Astrocyte of the cerebellum (primary cell): ENCODE measurements around the gene SERPINH1.

Source experiments
- DNase-seq: peaks from one replicate; pipeline ENCODE4 v3.0.0-alpha.2; 2011; ENCODE audit warnings: low read depth
- H3K4me3 ChIP-seq: 2 replicates; pipeline ENCODE4 v1.5.1; 2011; ENCODE audit warnings: mild to moderate bottlenecking, low read depth, low read length, moderate library complexity
- in situ Hi-C: cut with HindIII; loops from 2 replicates; pipeline ENCODE4 v1.10.0; 2017; ENCODE audit warnings: low sequenced_read_pairs
- TF ChIP-seq, protein P1 (sequence below): IDR thresholded peaks from 2 replicates; pipeline ENCODE4 v1.5.1; 2012; ENCODE audit warnings: low read length, low read depth, moderate library complexity, mild to moderate bottlenecking; ENCODE audit errors: missing control alignments

SERPINH1 gene

DNA sequence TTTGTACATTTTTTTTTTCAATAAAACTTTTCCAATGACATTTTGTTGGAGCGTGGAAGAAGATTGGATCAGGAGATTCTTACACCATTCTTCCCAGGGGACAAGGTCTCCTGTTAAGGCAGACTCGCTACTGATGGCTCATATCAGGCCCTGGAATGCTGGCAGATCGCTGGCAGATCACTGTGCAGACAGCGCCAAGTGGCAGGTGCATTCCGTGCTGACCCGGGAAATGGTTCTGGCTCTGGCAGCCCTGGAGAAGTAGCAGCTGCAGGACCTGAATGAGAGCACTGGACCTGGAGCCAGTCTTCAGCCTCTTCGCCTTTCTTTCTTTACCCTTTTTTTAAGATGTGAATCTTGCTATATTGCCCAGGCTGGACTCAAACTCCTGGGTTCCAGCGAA is 10.7 kb downstream of the SERPINH1 start:
- H3K4me3 ChIP-seq = no peak overlapping the region
- DNase-seq = no peak
- in situ Hi-C loops = loop anchor here (5.0 kb wide), 1 partner anchor 50 kb away; no protein-coding TSS in a partner anchor
- TF ChIP-seq, protein P1, sequence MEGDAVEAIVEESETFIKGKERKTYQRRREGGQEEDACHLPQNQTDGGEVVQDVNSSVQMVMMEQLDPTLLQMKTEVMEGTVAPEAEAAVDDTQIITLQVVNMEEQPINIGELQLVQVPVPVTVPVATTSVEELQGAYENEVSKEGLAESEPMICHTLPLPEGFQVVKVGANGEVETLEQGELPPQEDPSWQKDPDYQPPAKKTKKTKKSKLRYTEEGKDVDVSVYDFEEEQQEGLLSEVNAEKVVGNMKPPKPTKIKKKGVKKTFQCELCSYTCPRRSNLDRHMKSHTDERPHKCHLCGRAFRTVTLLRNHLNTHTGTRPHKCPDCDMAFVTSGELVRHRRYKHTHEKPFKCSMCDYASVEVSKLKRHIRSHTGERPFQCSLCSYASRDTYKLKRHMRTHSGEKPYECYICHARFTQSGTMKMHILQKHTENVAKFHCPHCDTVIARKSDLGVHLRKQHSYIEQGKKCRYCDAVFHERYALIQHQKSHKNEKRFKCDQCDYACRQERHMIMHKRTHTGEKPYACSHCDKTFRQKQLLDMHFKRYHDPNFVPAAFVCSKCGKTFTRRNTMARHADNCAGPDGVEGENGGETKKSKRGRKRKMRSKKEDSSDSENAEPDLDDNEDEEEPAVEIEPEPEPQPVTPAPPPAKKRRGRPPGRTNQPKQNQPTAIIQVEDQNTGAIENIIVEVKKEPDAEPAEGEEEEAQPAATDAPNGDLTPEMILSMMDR = no peak

DNA sequence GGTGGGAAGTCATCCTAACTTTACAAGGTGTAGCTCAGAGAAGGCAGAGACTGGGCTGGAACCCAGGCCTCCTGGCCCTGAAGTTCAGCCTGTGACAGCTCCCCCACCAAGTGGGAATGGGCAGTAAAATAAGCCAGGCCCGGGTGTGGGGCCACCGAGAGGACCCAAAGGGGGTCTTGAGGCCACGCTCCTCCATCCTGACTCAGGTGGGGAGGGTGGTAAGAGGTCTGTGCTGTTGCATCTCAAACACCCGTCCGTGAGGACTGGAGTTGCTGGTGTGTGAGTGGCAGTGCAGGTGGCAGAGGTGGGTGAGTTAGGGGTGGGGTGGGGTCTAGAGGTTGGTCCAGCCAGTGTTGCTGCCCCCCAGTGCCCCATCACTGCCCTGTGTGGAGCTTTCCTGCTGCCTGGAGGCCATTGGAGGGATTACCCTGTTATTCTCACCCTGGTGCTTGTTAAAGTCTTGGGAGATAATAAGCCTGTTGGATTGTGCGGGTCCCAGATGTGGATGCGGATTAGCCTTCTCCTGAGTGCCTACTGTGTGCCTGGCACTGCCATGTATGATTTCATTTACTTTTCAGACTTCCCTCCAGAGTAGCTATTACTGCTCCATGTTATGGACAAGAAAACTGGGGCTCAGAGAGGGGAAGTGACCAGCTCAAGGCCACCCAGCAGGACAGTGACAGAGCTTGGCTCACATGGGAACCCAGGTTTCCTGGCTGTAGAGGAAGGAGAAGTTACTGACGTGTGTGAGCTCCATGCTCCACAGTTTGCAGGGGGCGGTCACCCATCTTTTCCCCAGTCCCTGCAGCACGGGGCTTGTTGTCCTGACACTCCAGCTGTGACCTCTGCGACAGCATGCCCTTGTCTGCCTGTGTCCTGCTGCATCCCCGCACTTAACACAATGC is 12.9 kb downstream of the SERPINH1 start:
- TF ChIP-seq, protein P1 = peak; percentile 36
- DNase-seq = no peak
- H3K4me3 ChIP-seq = no peak overlapping the region
- in situ Hi-C loops = loop anchor here (5.0 kb wide), 1 partner anchor 53 kb away; no protein-coding TSS in a partner anchor

DNA sequence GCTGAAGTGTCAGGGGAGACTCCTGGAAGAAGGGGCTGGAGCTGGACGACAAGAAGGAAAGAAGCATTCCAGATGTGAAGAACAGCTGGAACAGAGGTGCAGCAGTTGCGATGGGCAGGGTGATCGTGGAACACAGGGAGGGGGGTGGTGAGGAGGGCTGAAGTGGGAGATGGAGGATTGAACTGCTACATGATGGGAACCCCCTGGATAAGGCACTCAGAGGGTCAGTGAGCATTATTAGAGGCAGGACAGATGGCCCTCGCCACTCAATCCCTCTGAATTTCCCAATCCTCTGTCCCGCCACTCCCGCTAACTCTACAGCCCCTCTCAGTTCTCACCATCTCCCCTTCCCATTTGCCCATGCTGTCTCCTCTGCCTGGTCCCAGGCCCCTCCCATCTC is 14.0 kb downstream of the SERPINH1 start:
- in situ Hi-C loops = no loop called here
- TF ChIP-seq, protein P1 = no peak
- H3K4me3 ChIP-seq = no peak overlapping the region
- no peak for DNase-seq

DNA sequence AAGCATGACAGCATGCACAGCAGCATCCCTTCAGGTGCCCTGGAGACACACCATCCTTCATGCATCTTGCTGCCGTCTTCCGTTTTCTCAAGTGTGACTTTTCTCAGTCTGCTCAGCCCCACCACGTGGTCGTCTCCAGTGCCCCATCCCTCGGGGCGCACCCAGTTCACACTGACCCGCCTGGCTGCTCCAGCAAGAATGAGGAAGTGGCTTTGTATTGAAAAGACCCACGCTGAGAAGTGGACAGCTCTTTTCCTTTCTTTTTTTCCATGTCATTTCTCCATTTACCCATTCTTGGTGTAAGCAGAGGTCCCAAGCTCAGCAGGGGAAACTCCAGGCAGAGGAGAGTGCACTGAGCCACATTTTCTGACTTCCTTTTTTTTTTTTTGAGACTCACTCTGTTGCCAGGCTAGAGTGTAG is 14.5 kb downstream of the SERPINH1 start:
- TF ChIP-seq, protein P1 = no peak
- H3K4me3 ChIP-seq = no peak overlapping the region
- in situ Hi-C loops = no loop called here
- peak; percentile 31 for DNase-seq

DNA sequence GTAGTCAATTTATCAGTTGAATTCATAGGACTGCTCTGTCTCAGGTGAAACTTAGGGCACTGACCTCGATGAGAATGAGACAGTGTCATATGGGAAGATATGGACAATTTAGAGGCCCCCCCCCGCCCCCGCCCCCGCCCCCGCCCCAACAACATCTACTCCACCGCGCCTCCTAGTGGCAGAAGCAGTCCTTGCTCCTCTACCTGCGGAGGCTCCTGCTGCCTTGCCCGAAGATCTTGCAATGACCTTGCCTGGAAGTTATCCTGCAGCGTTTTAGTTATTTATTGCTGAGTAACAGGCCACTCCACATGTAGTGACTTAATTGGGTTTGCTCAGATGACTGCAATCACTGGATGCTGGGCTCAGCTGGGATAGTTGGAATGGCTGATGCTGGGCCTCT is 15.2 kb downstream of the SERPINH1 start:
- in situ Hi-C loops = no loop called here
- TF ChIP-seq, protein P1 = peak; percentile 50
- H3K4me3 ChIP-seq = no peak overlapping the region
- no peak for DNase-seq

DNA sequence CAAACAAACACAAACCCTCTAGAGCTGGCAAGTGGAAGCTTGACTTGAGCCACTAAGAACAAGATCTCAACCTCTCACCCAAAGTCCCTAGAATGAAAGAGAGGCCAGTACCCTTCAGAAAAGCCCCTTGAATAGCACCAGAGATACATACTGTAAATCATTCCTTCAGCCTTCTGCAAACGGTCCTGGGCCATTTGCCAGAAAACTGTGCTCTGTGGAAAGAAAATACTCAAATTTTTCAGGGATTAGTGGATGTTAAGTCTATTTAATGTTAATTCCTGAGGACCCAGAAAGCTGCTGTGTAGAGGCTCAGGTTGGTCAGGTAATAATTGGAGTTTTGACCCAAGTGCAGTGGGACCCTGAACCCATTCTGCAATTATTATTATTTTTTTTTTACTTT is 16.9 kb downstream of the SERPINH1 start:
- in situ Hi-C loops = no loop called here
- TF ChIP-seq, protein P1 = no peak
- no peak overlapping the region for H3K4me3 ChIP-seq
- no peak for DNase-seq
